IPS-20b (cell line): ENCODE data around the gene ZNF570.

Experiments
- H3K27ac ChIP-seq: one replicate; pipeline ENCODE4 v1.5.1; 2013; ENCODE audit warnings: low read length
- H3K27me3 ChIP-seq: 2 replicates; pipeline ENCODE4 v1.6.1; 2013; ENCODE audit warnings: mild to moderate bottlenecking, low read length, inconsistent platforms; ENCODE audit not compliant: insufficient read depth
- H3K36me3 ChIP-seq: 2 replicates; pipeline ENCODE4 v1.6.1; 2013; ENCODE audit warnings: low read depth, mild to moderate bottlenecking, inconsistent platforms, low read length, moderate library complexity; ENCODE audit not compliant: insufficient read depth
- H3K4me1 ChIP-seq: 2 replicates; pipeline ENCODE4 v1.6.1; 2013; ENCODE audit warnings: mild to moderate bottlenecking, control low read depth, inconsistent platforms, low read length, moderate library complexity; ENCODE audit not compliant: insufficient read depth
- H3K4me3 ChIP-seq: 2 replicates; pipeline ENCODE4 v1.5.1; 2013; ENCODE audit warnings: mild to moderate bottlenecking, low read length, inconsistent platforms
- H3K9ac ChIP-seq: 2 replicates; pipeline ENCODE4 v1.6.1; 2013; ENCODE audit warnings: low read depth, mild to moderate bottlenecking, inconsistent platforms, low read length, moderate library complexity
- H3K9me3 ChIP-seq: 2 replicates; pipeline ENCODE4 v1.6.1; 2013; ENCODE audit warnings: mild to moderate bottlenecking, low read depth, low read length, inconsistent platforms; ENCODE audit not compliant: insufficient read depth

ZNF570 gene

GRCh38 chr19:37468961-37469777, at the start of gene ZNF570:
Gene ZNF570 (plus strand): TSS chr19:37469356. CDS start chr19:37470355, 999 bp downstream.
- peaks cover 10% of the 10 kb centered on the region; the same call in 1 of the 2 replicates for H3K36me3 ChIP-seq
- peak within 1 kb of the TSS; percentile 79; the same call in 1 of the 2 replicates for H3K9ac ChIP-seq
- no peaks in the 10 kb centered on the region for H3K4me1 ChIP-seq
- no peak within 1 kb of the TSS for H3K27ac ChIP-seq
- H3K9me3 ChIP-seq = peaks cover 12% of the 10 kb centered on the region
- H3K27me3 ChIP-seq = no peaks in the 10 kb centered on the region
- H3K4me3 ChIP-seq = peak within 1 kb of the TSS; percentile 87

GRCh38 chr19:37452500-37453245, 16.5 kb upstream of the ZNF570 start:
- peaks cover 97% of the 10 kb centered on the region for H3K9me3 ChIP-seq
- no peak overlapping the region for H3K27ac ChIP-seq
- peak overlapping the region; percentile 16; the same call in 1 of the 2 replicates for H3K4me3 ChIP-seq
- H3K27me3 ChIP-seq = no peaks in the 10 kb centered on the region
- no peak overlapping the region for H3K9ac ChIP-seq
- H3K36me3 ChIP-seq = peaks cover 48% of the 10 kb centered on the region; the same call in 1 of the 2 replicates
- no peaks in the 10 kb centered on the region for H3K4me1 ChIP-seq

- peaks cover 32% of the 10 kb centered on the region for H3K36me3 ChIP-seq
- H3K27me3 ChIP-seq = no peaks in the 10 kb centered on the region
- H3K27ac ChIP-seq = no peak overlapping the region
- H3K9ac ChIP-seq = peak overlapping the region; percentile 83; the same call in 1 of the 2 replicates
- no peaks in the 10 kb centered on the region for H3K4me1 ChIP-seq
- peaks cover 3% of the 10 kb centered on the region for H3K9me3 ChIP-seq
- H3K4me3 ChIP-seq = peak overlapping the region; percentile 99
These were observed 2.8 kb upstream of the ZNF570 start for GRCh38 chr19:37466277-37466797.

GRCh38 chr19:37466798-37467607, 2.2 kb upstream of the ZNF570 start, which contains the start of gene ZNF569:
Gene ZNF569 (minus strand): TSS chr19:37467444. CDS start chr19:37444921, 22,523 bp downstream.
- peaks cover 3% of the 10 kb centered on the region; the same call in 1 of the 2 replicates for H3K9me3 ChIP-seq
- peak within 1 kb of the TSS; percentile 99 for H3K4me3 ChIP-seq
- H3K9ac ChIP-seq = peak within 1 kb of the TSS; percentile 83; the same call in 1 of the 2 replicates
- no peaks in the 10 kb centered on the region for H3K4me1 ChIP-seq
- H3K27me3 ChIP-seq = no peaks in the 10 kb centered on the region
- H3K27ac ChIP-seq = no peak within 1 kb of the TSS
- H3K36me3 ChIP-seq = peaks cover 25% of the 10 kb centered on the region

- Histone ChIP-seq H3K27me3 (no peaks in the 10 kb centered on the region), H3K27ac (no peak overlapping the region), H3K9me3 (peaks cover under 1% of the 10 kb centered on the region; the same call in 1 of the 2 replicates), H3K36me3 (peaks cover 19% of the 10 kb centered on the region; the same call in 1 of the 2 replicates), H3K4me1 (no peaks in the 10 kb centered on the region), H3K9ac (peak overlapping the region; percentile 83; the same call in 1 of the 2 replicates), H3K4me3 (peak overlapping the region; percentile 99)
These were observed 1.5 kb upstream of the ZNF570 start for GRCh38 chr19:37467608-37468090.

GRCh38 chr19:37470216-37470615, 1.1 kb downstream of the ZNF570 start:
- peak overlapping the region; percentile 79; the same call in 1 of the 2 replicates for H3K9ac ChIP-seq
- H3K4me1 ChIP-seq = no peaks in the 10 kb centered on the region
- no peaks in the 10 kb centered on the region for H3K27me3 ChIP-seq
- no peaks in the 10 kb centered on the region for H3K36me3 ChIP-seq
- H3K4me3 ChIP-seq = peak overlapping the region; percentile 87
- H3K27ac ChIP-seq = no peak overlapping the region
- peaks cover 14% of the 10 kb centered on the region for H3K9me3 ChIP-seq

GRCh38 chr19:37472165-37472564, 3.0 kb downstream of the ZNF570 start:
- H3K9me3 ChIP-seq = peaks cover 31% of the 10 kb centered on the region
- H3K36me3 ChIP-seq = peaks cover 17% of the 10 kb centered on the region
- no peak overlapping the region for H3K9ac ChIP-seq

GRCh38 chr19:37484406-37485168, 15.4 kb downstream of the ZNF570 start:
- Histone ChIP-seq H3K9ac (no peak overlapping the region), H3K36me3 (peaks cover 42% of the 10 kb centered on the region), H3K27ac (no peak overlapping the region), H3K4me3 (no peak overlapping the region), H3K27me3 (no peaks in the 10 kb centered on the region), H3K9me3 (peaks cover 85% of the 10 kb centered on the region), H3K4me1 (no peaks in the 10 kb centered on the region)

More at GRCh38 chr19:37472165-37472564, 3.0 kb downstream of the ZNF570 start:
- no peak overlapping the region for H3K27ac ChIP-seq
- H3K4me3 ChIP-seq = no peak overlapping the region
- no peaks in the 10 kb centered on the region for H3K27me3 ChIP-seq
- no peaks in the 10 kb centered on the region for H3K4me1 ChIP-seq

GRCh38 chr19:37492213-37492612, 23.1 kb downstream of the ZNF570 start:
- H3K27me3 ChIP-seq = no peaks in the 10 kb centered on the region
- H3K36me3 ChIP-seq = no peaks in the 10 kb centered on the region
- H3K27ac ChIP-seq = no peak overlapping the region
- no peaks in the 10 kb centered on the region for H3K4me1 ChIP-seq
- no peak overlapping the region; the same call in 1 of the 2 replicates for H3K4me3 ChIP-seq
- H3K9me3 ChIP-seq = peaks cover 79% of the 10 kb centered on the region
- H3K9ac ChIP-seq = no peak overlapping the region

- H3K4me1 ChIP-seq = peaks cover 10% of the 10 kb centered on the region; the same call in 1 of the 2 replicates
- H3K36me3 ChIP-seq = peaks cover 9% of the 10 kb centered on the region; the same call in 1 of the 2 replicates
- H3K4me3 ChIP-seq = peak overlapping the region; percentile 94
- H3K27me3 ChIP-seq = no peaks in the 10 kb centered on the region
- H3K27ac ChIP-seq = peak overlapping the region; percentile 100
- H3K9me3 ChIP-seq = peaks cover 4% of the 10 kb centered on the region
- H3K9ac ChIP-seq = peak overlapping the region; percentile 99
These were observed 36.8 kb downstream of the ZNF570 start for GRCh38 chr19:37505958-37506386.
